HG02884 (cell line): ENCODE measurements around the gene PDE10A.
"Not testable (repeated sequence)": the region's sequence is repeated elsewhere in the genome, so short reads cannot be mapped to it uniquely, and the experiment has no call there.

Source experiments
- ATAC-seq: cut with Tn5 transposase; IDR thresholded peaks from one replicate; pipeline ENCODE4 v1.9.1; 2021; ENCODE audit warnings: mild to moderate bottlenecking, moderate library complexity; ENCODE audit not compliant: unreplicated experiment

PDE10A gene

DNA sequence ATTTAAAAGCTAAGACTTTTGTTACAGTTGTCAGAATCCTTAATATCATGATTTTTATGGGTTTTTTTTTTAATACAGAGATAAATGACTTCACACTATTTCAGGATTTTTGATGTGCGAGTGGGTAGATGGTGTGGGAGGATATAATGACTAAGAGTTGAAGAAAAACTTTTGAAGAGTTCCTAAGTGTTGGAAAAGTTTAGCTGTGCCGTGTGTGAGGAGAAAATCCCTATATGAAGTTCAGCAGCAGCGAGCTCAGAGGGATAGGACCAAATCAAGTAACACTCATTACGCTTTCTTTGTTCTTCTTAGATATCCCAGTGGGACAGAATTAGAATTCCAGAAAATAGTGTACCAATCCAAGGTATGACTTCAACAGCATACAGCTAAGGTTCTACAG is 34.1 kb downstream of the PDE10A start:
- ATAC-seq: no peak

DNA sequence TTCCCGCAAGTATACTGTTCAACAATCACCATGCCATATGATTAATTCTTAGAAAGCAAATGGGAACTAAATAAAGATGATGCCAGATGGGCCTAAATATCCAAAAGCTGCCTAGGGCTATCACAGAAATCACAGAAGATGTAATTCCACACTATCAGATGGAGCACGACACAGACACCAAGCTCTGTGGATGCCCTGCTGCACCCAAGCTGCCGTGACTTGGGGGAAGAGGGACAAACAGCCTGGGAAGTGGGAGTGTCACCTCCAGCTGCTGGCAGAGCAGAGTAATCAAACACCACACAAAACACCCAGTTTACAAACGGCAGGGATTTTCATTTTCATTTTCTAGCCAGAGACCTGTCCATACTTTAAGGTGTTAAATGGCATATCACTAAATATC is 35.7 kb downstream of the PDE10A start:
- ATAC-seq: no peak

DNA sequence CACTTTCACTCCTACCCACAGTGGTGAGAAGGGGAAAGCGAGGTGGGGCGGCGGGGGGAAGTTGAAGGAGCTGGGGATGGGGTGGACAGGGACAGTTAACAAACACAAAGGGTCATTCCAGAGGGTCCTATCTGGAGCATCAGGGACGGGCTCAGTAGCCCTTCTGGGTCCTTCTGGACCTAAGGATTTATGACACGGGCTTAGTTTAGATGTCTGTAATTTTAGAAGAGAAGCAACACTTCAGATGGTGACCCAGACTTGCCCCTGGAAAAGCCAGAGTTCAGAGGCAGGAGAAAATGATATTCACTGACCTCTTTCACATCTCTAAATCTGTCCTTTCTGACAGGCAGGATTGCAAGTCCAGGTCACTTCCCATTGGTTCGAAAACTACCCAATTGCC is 36.3 kb downstream of the PDE10A start:
- ATAC-seq: no peak

DNA sequence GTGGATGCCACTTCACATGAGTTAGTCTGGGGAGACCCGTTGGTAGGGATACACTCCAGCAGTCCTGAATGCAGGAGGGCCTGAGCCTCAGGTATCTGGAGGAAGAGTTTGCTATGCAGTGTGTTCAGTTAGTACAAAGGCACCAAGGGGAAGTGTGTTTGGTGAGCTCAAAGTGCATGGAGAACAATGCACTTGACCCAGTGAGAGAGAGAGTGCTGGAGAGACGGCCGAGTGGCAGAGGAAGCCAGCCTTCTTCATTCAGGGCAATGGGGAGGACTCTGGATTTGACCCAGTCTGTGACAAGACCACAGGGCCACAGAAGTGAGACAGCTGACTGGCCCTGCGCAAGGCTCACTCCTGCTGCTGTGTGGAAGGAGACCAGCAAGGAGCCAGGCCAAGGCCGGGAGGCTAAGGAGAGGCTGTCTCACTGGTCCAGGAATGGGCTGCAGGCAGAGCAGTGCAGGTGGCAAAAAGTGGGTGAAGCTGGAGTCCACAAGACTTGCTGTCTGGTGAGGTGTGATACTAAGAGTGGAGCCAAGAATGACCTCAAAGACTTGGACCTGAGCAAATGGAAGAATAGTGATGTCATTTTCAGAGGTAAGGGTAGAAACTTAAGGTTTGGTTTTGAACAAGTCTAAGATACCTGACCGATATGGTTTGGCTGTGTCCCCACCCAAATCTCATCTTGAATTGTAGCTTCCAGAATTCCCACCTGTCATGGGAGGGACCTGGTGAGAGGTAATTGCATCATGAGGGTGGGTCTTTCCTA is 38.0 kb downstream of the PDE10A start:
- ATAC-seq: no peak

DNA sequence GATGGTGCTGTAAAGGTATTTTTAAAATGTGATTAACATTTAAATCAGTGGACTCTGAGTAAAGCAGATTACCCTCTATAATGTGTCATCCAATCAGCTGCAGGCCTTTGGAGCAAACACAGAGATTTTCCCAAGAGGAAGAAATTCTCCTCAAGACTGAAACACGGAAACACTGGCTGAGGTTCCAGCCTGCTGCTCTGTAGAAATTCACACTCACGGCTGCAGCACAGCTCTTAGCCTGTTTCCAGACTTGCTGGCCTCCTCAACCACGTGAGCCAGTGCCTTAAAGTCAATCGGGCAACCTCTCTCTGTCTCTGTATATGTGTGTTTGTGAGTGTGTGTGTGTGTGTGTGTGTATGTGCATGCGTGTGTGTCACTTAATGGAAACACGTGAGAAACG is 41.1 kb downstream of the PDE10A start:
- ATAC-seq: no peak

DNA sequence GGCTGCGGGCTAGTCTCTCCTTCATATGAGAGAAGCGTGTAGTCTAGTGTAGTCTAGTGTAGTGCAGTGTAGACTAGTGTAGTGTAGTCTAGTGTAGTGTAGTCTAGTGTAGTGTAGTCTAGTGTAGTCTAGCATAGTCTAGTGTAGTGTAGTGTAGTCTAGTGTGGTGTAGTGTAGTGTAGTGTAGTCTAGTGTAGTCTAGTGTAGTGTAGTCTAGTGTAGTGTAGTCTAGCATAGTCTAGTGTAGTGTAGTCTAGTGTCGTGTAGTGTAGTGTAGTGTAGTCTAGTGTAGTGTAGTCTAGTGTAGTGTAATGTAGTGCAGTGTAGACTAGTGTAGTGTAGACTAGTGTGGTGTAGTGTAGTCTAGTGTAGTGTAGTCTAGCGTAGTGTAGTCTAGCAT is 44.1 kb downstream of the PDE10A start:
- not testable (repeated sequence) for ATAC-seq

DNA sequence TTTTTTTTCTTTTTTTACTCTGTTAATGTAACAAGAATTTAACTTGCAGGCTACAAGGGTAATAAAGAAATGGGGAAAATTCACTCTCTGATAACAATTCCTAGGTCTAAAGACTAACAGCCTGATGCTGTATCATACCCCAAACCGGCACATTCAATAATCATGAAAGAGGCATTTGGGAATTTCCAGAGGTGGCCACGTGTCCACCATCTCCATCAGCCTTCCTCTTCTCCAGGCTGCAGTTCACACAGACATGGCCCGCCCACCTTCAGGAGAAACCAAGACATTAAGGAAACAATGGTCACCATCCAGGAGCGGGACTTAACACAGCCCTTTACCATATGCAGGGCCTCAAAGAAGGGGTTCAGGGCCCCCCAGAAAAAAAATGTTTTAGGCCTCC is 44.8 kb downstream of the PDE10A start:
- no peak for ATAC-seq

DNA sequence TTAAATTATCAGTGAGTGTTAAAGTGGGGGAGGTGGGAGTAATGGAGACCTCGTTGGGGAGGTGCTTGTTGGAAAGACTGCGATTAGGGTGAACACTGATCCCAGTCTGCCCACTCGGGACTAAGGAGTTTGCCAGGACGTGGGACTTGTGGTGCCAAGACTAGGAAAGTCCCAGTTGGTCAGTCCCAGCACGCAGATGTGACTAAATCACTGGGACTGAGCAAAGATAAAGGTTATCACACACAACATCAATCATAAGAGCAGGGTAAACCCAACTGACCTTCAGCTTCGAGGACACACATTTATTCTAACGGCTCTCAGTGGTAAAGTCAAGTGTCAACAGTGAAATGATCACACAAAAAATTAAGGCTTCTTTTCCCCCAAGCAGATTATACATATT is 45.5 kb downstream of the PDE10A start:
- no peak for ATAC-seq

DNA sequence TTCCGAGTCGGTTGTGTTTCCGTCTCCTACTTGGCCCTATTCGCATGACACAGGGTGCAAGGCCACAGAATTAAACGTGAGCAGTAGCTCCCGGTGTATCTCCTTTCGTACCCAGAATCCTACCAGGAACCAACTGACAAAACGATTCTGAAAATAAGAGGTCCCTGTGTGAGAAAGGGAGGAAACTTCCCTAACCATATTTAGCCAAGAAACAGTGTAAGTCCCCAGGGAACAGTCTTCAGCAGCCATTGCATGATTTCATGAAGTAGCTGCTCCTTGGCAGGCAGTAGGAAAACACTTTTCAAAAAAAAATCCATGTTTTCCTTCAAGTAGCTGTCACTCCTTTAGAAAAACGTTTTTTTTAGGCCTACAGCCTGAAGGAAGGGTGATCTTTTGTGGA is 46.9 kb downstream of the PDE10A start:
- no peak for ATAC-seq

DNA sequence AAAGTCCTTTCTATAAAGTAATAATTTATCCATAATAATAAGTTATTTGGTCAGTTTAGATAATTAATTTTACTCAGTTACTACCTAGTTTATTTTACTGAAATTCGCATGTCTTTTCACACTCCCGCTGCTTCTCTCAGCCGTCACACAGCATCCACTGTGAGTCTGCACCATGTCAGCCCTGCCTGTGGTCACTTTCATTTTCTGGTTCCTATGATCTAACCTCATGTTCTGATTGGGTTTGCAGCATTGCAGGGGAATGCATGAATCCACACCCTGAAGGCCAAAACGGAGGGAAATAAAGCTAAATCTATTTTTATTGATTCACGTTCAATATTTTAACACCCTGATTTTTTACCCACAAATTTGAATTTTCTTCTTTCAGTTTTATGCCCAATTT is 47.4 kb downstream of the PDE10A start:
- ATAC-seq: peak; percentile 84

DNA sequence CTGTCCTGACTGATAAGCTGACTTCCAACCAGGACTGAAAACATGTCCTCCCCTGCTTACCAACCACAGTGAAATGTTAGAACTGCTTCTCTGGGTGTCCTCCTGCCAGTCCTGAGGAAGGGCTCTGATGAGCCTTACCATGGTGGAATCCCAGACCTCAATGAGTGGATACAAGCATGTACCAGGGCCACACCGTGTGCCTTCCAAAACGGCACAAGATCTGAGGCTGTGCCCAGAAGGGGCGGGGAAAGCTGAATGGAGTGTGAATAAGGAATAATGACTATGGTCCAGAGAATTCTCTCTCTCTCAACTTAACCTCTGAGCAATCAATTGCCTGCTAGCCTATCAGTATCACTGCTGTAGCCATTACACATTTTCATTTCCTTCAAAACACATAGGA is 51.7 kb downstream of the PDE10A start:
- no peak for ATAC-seq

DNA sequence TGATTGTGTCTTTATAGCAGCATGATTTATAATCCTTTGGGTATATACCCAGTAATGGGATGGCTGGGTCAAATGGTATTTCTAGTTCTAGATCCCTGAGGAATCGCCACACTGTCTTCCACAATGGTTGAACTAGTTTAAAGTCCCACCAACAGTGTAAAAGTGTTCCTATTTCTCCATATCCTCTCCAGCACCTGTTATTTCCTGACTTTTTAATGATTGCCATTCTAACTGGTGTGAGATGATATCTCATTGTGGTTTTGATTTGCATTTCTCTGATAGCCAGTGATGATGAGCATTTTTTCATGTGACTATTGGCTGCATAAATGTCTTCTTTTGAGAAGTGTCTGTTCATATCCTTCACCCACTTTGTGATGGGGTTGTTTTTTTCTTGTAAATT is 54.5 kb downstream of the PDE10A start:
- ATAC-seq: not testable (repeated sequence)

DNA sequence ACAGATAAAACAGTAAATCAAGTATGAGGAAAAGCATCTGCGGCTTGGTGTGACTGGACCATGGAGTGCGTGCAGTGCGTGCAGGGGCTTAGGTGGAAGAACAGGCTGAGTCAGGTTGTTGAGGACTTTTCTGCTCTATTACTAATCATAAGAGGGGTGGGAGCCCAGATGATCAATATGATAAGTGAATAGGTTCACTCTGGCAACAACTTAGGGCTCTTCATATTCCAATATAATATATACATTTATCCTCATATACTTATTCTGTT is 56.4 kb downstream of the PDE10A start:
- ATAC-seq: no peak

DNA sequence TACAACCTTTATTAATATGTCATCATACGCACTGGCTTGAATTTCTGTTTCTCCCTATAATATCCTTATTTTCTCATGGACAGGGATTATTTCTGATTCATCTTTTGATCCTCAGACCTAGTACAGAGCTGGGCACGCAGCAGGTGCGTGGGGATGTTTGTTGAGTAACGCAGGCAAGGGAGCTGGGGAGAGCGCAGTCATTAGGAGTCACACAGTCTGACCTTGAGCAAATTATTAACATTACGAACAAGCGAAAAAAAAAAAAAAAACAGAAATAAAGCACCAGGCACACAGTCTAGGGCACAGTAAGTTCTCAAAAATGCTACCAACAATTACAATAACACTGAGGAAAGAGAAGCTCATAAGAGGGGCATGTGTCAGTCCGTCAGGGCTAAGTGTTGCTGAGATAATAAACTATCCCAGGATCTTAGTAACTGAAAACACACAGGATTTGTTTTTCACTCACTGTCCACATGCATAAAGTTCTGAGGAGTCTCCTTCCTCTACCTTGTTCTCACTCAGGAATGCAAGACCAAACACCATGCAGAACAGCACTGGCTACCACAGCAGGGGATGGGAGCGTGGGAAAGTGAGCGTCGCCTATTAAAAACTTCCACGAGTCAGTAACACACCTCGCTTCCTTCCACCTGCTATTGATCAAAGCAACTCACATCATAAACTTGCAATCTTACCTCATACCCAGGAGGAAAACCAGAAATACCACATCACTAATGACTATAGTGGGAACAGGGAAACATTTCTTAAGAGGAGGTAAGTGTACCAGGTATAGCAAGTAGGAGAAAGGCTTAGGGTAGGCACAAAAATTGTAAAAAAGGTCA is 56.9 kb downstream of the PDE10A start:
- ATAC-seq: no peak

DNA sequence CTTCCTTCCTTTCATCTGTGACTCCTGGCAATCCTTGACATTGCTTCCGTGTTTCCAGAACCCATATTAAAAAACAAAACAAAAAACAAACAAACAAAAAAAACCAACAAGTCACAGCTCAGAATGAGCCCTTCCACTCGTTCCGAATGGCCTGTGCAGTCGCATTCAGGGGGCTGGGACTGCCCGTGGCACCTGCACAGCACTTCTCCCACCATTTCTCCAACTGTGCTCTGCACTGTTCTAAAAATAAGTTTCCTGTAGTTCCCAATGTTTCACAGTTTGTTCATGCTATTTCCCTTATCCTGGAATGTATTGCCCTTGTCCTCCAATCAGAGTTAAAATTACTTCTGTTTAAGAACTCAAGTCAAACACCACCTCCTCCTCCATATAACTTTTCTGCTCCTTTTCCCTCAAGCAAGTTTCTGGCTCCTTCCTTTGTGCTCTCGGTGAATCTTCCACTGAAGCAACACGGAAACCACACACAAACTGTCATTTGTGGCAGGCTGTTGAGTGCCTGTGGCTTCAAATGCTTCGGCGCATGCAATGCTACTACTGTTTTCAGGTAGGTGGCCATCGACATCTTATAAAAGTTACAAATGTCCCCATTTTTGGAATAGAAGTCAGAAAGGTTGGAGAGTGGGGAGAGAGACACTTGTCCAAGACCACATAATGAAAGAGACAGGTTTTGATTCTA is 57.7 kb downstream of the PDE10A start:
- ATAC-seq: no peak

DNA sequence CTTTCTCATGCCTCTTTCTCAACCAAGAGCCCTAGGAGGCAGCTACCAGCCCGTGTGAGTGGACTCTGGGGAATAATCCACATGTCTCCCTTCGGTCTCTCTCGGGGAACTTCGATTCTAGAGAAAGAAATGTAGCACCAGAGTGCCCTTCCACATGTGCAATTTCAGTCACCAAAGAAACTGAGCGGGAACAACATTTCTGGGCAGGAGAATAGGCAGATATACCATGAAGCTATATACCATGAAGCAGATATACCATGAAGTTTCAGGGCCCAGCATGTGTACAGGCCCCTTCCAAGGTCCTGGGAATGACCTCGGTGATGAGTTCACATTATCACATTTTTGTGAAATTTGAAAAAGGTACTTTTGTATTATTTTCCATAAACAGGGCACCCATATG is 60.8 kb downstream of the PDE10A start:
- ATAC-seq: no peak

DNA sequence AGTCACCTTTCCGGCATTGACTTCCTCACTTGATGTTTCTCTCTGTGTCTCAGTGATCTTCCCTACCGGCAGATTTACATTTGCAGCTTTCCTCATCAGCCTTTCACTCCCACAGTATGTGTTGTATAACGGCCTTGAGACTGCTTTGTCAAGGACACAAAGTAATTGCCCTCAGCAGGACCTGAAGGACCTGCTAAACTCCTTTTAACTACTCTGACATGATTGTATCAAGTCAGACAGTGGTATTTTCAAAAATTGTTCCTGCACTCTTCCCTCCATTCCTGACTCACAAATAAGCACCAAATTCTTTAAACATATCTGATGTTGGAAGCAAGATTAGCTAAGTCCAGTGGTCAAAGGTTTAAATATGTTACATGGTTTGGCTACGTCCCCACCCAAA is 62.4 kb downstream of the PDE10A start:
- ATAC-seq: no peak

DNA sequence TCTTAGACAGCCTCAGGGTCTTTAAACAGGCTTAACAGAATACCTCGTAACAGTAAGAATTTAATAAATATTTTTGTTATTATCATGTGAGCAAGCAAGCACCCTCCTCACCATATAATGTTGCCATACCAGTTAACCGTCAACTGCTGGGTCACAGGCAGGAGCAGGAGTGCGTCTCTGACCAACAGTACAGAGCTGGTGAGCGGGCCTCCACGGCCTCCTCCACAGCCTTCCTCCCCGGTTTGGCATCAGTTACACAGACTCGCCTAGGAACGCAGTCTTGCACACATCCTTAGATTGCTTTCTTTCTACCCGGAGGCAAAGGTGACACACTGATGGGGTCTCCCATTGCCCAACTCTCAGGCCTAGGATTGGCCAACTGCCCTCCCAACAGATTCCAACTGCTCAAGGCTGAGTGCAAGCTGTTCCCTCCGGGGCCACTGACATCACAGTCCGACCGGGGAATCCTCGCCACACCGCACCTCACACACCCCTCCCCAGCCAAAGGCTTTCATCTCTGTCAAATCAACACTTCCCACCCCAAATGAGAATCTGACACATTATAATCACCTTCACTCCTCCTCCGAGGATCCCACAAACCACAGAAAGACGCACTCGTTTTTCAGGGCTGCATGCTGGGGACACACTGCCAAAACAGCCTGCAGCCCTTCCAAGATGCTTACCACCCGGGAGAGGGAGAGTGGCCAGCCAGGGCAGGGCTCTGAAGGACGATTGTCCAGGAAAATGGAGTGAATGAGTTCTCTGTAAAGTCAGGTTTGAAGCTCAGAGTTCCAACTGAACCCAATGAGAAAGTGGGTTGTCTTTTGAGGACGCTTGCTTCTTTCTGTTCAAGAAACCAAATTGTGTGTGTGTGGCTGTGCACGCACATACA is 63.2 kb downstream of the PDE10A start:
- no peak for ATAC-seq

DNA sequence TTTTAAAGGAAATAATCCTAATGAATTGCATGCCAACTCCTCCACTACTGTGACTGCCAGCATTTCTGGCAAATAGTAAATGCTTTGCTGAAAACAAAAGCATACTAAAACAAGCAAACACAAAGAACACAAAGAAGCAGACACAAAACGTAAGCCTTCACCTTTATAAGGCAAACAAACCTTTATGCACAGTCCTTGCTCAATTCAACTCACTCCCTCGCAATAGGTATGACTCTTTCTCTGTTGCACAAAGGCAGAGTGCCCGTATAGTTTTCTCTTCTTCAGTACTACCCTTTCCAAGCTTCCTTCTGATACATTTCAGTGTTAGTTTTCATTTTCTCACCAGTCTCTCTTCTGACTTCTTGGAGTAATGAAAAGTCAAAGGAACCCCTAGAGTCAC is 63.9 kb downstream of the PDE10A start:
- ATAC-seq: no peak

DNA sequence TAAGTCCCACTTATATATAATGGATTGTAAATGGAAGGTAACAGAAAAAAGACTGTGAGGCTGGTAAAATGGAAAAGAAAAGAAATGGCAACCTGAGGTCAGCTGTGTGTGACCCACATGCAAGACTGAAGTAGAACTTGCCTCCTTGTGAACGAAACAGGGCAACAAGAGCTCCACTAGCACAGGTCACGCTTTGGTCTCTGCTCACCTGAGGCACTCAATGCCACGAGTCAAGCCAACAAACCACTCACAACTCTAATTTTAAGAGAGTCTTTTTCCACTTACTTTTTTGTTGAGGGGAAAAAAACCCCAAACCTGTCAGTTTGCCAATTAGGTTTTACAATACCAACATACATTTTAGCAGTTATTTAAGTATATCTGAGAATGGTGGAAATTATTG is 65.2 kb downstream of the PDE10A start:
- ATAC-seq: no peak
